GDM1 (cell line): ENCODE measurements around the gene GGA1.
"Not testable (repeated sequence)": the region's sequence is repeated elsewhere in the genome, so short reads cannot be mapped to it uniquely, and the experiment has no call there.

Experiments used
- DNase-seq: peaks from one replicate; lab custom pipeline; 2025; lab: John Stamatoyannopoulos, UW

Gene GGA1

DNA sequence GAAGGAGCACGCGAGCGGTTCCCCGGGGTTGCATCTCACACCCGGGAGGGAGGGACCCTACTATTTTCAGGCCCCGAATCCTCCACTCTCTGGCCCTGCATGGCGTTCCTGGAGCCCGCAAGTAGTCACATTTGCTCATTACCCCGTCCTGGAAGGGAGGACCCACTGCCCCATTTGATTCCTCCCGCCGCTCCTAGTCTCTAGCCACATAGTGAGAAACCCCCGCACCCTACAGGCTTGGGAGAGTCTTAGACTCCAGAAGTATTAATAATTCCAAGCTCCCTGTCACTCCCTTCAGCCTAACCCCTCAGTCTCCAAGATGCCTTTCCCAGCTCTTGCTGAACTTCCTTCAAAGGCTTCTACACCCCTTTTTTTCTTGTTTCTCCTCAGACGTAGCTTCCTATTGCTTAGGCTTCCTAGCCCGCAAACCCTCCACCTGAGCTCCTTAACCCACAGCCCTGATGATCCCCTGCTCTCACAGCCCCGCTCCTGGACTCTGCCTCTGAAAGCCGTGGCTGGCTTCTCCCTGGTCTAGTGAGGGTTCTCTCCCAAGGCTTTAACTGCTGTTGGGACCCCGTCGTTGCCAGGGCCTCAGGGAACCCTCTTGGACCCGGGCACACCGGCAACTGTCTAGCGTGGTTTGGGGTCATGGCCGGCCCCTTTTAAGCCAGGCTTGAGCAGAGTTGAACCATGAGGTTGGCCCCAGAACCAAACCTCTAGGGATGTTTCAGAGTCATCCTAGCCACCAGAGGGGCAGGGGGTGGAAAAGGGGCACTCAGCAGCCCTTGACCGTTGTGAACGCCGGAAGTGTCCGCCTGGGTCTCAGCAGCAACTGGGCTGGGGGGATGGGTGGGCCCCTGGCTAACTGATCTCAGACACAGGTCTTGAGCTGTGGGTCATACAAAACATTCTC is 862 bp downstream of the GGA1 start:
- DNase-seq, result no peak

DNA sequence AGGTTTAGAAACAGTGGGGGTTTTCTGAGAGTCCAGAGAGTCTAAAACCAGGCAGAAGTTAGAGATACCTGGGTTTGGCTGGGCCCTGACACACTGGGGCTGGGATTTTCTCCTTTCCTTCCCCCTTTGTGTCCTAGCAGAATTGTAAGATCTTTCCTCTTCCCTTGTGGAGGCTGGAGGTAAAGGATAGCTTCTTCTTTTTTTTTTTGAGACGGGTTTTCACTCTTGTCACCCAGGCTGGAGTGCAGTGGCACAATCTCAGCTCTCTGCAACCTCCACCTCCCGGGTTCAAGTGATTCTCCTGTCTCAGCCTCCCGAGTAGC is 1.5 kb downstream of the GGA1 start:
- not testable (repeated sequence) for DNase-seq

DNA sequence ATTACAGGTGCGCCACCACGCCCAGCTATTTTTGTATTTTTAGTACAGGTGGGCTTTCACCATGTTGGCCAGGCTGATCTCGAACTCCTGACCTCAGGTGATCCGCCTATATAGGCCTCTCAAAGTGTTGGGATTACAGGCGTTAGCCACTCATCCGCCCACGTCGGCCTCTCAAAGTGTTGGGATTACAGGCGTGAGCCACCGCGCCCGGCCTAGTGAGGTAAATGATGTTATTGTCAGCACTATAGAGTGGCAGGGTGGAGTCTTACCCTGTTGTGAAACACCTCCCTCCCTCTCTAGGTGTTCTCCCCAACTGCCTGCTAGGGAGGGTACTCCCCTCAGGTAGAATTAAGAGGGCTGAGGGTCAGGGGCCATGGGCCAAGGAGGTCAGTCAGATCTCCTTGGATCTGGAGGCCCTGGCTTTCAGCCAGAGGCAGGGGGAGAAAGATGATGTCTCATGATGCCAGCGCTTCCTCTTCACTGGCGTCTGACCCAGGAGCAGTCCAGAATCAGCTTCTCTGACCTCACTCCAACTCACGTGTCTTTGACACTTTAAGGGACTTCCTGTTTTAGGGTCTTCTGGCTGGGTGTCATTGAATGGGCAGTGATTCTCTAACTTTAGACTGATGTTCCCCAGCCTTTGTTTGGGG is 2.0 kb downstream of the GGA1 start:
- DNase-seq, result no peak

DNA sequence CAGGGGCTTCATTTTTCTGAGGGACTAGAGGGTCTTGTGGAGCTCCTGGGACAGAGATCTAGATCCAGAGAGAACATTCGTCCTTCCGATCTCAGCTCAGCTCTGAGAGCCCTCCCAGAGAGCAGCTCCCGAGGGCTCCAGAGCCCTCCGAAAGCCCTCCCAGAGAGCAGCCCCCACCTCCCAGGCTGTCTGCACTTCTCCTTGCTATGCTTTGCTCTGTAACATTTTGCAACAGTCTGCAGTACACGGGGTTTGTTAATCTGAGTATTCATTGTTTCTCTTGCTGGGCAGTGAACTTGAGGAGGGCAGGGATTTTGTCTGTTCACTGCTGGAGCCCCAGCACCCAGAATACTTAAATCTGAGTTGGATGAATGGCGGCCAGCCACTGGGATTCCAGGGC is 2.6 kb downstream of the GGA1 start:
- DNase-seq, result no peak

DNA sequence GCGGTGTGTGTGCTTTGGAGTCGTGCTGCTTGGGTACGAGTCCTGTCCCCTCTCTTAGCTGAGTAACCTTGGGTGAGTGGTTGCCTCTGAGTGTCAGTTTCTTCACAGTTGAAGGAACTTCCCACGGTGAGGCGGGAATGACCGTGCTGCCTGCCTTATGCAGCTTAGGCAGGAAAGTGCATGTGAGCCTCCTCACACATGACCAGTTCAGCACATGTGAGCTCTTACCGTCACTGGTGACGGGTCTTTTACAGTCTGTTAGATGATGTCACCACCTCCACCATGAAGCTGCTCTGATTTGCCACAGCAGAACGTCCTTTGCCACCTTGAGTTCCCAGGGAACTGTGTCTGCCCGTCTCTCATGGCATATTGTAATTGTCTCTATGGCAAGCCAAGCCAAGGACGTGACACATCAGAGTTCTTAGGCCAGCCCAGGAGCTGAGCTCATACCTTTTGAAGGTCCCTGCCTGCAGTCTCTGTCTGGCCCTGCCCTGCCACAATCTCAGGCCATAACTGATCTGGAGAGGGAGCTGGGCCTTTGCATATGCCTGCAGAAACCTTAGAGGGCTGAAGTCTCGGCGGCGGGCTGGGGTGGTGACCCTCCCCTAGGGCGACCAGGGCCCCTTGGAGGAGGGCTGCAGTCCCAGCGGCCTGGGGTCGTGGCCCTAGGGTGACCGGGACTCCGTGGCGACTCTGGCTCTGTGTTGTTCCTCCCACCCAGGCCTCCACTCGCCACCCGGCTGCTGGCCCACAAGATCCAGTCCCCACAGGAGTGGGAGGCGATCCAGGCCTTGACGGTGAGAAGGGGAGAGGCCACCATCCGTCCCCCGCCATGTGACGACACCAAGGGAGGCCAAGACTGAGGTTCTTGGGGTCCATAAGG is 7.8 kb downstream of the GGA1 start:
- DNase-seq, result no peak

DNA sequence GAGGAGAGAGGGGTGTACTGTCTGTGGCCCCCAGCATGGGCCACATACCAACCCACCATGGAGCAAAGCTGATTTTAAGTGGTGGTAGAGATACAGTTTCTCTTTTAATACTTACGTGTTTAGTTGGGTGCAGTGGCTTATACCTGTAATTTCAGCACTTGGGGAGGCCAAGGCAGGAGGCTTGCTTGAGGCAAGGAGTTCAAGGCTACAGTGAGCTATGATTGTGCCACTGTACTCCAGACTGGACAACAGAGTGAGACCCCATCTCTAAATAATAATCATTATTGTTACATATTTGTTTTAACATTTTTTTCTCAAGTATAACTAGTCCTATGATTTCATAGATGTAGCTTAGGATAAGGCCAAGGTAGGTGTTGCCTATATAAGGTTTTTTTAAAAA is 8.8 kb downstream of the GGA1 start:
- DNase-seq, result no peak

DNA sequence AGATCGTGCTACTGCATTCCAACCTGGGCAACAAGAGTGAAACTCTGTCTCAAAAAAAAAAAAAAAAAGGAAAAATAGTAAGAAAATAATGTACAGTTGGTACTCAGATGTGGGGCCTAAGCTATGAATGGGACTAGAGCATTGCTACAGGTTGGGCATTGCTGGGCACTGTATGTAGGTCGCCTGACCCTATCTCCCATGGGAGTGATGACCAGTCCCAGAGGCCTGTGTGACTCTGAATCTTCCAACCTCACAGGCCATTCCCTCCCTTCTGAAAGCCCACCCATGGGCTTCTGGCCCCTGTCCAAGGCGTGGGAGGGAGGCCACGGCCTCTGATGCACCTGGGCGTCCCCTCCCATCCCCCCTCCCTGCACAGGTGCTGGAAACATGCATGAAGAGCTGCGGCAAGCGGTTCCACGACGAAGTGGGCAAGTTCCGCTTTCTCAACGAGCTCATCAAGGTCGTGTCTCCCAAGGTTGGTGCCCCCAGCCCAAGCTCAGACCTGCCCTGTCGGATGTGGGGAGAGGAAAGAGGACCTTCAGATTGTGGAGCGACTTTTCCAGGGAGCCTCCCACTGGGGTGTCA is 9.5 kb downstream of the GGA1 start:
- no peak for DNase-seq

DNA sequence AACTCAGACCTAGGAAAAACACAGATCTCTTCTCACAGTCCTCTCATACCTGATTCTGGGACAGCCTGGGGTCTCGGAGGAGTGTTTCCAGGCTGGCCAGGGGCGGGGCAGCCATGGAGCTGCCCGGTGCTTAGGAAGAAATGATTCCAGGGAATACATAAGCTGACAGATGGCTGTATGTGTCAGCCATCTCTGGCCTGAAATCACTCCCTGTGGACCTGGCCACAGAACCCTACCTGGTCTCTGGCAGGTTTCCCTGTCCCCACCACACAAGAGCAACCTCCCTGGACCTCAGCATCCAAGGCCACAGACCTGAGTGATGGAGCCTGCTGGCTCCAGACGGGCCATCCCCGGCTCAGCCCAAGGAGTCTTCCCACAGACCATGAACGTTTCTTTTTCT is 10.0 kb downstream of the GGA1 start:
- DNase-seq, result no peak

DNA sequence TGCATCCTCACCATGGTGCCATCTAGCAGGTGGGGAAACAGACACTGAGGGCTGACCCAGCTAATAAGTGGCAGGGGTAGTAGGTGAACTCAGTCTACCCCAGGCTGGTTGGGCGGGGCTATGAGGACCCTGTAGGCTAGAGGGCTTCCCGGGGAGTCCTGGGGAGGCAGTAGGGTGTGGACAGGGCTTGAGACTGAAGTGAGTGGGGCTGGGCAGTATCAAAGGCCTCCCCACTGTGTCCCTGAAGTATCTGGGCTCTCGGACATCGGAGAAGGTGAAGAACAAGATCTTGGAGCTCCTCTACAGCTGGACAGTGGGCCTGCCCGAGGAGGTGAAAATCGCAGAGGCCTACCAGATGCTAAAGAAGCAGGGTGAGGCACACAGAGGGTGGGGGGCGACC is 11.4 kb downstream of the GGA1 start:
- DNase-seq, result no peak

DNA sequence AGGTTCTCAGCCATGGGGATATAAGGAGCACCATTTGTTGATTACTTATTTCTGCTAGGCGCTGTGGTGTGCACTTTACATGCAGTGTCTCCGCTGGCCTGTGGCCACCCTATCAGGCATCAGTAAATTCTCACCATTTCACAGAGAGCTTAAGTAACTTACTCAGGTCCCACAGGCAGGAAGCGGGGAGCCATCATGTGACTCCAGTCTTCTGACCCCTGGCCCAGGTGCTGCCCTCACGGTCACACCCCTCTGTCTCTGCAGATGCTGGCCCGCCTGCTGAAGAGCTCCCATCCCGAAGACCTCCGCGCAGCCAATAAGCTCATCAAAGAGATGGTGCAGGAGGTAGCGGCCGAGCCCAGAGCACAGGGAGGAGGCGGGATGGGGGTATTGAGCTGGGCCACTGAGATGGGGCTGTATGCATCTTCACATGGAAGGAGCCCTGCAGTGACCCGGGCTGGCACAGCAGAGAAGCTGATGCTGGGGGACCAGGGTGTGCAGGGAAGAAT is 12.8 kb downstream of the GGA1 start:
- no peak for DNase-seq

DNA sequence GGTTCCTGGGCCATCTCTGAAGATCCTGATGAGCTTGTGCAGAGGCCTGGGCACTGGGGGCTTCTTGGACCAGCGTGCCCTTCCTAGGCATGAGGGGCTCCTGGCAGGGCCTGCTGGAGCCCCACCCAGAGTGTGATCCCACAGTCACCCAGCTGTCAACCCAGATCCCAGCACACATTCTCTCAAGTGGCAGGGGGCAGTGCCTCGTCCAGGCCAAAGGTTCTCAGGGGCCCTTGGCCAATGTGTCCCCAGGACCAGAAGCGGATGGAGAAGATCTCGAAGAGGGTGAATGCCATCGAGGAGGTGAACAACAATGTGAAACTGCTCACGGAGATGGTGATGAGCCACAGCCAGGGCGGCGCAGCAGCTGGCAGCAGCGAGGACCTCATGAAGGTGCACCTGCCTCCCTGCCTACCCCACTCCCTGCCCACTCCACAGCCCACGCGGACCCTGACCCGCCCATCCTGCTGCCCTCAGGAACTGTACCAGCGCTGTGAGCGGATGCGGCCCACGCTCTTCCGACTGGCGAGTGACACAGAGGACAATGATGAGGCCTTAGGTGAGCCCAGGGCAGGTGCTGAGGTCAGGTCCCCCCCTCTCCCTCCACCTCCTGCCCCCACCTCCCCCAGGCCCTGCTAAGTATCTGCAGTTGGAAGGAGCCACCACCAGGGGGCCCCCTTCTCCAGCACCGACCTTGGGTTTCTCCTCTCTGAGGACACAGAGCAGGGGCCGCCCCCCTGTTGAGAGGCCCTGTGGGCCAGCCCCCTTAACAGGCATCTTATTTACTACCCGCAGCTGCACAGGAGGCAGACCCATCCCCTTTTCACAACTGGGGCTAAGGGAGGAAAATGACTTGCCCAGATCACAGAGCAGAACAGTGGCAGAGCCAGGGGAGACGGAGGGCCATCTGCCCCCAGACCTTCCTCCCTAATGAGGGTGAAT is 14.7 kb downstream of the GGA1 start:
- peak; percentile 37 for DNase-seq

DNA sequence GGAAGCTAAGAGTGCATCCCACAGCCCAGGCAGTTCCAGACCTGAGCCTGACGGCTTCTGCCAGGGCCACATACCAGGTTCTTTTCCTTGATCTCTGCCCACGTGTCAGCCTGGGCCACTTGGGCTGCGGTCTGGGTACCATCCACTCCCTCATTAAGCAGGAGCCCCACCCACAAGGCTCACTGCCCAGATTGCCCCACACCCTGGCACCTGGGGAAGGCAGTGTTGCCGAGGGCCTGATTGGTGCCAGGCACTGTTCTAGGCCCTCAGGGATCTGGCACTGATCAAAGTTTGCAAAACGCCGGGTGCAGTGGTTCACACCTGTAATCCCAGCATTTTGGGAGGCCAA is 15.4 kb downstream of the GGA1 start:
- DNase-seq, result no peak

DNA sequence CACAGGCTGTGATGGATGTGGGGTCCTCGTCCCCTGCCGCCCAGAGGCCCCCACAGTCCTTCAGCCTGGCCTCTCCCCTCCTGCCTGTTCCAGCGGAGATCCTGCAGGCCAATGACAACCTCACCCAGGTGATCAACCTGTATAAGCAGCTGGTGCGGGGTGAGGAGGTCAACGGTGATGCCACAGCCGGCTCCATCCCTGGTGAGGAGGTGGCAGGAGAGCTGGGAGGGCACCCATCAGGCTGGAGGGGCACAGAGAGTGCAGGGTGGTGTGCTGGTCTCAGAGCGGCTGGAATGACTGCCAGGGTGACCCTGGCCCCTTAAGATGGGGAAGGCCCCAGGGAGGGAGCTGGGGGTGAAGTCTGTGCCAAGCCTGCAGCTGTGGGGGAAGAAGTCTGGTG is 16.2 kb downstream of the GGA1 start:
- DNase-seq, result no peak

DNA sequence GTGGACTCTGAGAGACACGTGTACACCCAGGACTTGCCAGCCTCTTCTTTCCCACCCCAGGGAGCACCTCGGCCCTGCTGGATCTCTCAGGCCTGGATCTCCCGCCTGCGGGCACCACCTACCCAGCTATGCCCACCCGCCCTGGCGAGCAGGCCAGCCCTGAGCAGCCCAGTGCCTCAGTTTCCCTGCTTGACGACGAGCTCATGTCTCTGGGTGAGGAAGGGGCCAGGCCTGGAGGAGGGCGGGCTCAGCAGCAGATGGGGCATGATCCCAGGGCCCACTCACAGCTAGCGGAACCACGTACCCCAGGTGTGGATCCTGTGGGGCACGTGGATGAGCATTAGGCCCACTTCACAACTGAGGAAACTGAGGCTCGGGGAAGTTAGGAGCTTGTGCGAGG is 17.1 kb downstream of the GGA1 start:
- no peak for DNase-seq

DNA sequence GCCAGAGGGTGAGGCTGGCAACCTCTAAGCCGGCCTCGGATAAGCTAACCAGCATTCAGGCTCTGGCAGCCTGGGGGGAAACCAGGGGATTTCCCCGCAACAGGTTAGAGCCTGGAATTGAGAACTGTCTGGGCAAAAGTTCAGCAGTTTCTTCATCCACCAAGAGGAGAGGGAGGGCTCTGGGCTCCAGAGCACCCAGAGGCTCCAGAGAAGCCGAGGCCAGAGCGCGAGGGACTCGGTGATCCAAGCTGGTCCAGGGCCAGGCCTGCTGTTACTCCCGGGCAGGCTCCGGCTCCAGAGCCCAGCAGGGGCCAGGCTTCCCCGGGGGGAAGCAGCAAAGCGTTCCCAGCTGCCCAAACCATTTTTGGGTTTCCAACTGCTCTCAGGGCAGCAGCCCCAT is 17.5 kb downstream of the GGA1 start:
- DNase-seq, result no peak

DNA sequence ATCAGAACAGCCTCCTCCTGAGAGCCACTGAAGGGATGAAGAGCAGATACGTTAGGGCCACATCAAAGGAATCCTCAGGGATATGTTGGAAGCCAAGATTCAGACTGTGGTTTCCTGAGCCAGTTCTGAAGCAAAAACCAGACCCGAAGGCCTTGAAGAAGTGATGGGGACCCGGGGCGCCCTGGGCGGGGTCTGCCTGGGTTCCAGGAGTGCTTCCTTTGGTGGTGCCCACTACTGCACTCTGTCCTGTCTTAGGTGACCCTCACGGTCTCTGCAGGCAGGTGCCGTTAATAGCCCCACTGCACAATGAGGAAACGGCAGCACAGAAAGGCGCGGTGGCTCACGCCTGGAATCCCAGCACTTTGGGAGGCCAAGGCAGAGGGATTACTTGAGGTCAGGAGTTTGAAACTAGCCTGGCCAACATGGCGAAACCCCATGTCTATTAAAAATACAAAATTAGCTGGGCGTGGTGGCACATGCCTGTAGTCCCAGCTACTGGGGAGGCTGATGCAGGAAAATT is 18.0 kb downstream of the GGA1 start:
- DNase-seq, result no peak

DNA sequence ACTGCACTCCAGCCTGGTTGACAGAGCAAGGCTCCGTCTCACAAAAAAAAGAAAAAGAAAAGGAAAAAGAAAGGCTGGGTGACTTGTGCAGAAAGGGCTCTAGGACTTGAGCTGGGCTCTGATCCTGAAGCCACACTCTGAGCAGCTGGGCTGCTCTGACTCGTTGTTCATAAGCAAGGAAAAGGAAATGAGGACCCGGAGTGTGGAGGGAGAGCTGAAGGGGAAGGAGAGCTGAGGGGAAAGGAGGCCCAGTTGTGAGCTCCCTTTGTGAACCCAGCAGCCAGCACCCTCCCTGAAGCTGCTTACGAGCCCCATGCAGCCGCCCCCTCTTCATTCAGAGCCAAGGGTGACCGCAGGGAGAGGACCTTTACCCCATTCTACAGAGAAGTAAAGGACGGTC is 18.5 kb downstream of the GGA1 start:
- peak; percentile 58 for DNase-seq

DNA sequence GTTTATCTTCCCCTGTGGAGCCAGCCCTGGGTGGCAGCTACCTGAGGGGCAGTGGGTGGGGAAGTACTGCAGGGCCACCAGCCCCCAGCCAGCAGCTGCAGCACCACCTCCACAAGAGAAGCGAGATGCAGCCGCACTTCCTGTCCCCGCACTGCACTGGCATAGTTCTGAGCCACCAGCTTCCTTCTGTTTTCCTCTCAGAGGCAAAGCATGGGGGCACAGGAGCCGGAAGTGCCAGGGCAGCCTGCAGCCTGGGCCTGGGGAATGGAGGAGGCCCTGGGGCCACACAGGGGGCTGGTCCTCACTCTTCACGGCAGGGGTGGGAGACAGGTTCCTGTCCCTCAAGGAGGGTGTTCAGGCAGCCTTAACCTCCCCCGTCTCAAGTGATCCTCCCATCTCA is 18.9 kb downstream of the GGA1 start:
- DNase-seq, result peak; percentile 74

DNA sequence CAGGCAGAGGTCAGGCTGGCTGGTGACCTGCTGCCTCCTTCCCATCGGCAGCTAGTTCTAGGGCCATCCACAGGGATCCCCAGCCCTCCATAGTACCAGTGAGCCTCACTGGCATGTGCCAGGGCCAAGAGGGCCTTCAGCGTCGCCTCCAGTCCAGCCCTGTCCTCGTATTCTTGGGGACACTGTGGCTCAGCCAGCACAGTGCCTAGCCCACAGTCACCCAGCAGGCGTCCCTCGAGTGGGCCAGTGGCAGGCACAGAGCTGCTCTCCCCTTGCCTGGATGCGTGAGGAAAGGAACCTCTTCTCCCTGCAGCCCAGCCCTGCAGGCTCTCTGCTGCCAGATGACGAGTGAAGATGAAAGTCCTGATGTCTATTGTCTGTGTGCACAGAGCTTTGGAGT is 20.2 kb downstream of the GGA1 start:
- DNase-seq, result no peak

DNA sequence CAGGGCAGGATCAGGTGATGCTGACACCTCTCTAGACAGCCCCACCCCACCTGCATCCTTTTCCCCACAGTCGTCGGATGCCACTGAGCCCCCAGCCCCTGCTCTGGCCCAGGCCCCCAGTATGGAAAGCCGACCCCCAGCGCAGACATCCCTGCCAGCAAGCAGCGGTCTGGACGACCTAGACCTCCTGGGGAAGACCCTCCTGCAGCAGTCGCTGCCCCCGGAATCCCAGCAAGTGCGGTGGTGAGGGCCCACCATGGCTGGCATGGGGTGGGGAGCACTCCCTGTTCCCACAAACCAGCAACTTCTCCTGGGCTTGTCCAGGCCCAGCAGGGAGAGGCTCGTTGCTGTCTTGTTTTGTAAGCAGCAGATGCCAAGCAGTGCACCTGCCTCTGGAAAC is 21.3 kb downstream of the GGA1 start:
- no peak for DNase-seq

DNA sequence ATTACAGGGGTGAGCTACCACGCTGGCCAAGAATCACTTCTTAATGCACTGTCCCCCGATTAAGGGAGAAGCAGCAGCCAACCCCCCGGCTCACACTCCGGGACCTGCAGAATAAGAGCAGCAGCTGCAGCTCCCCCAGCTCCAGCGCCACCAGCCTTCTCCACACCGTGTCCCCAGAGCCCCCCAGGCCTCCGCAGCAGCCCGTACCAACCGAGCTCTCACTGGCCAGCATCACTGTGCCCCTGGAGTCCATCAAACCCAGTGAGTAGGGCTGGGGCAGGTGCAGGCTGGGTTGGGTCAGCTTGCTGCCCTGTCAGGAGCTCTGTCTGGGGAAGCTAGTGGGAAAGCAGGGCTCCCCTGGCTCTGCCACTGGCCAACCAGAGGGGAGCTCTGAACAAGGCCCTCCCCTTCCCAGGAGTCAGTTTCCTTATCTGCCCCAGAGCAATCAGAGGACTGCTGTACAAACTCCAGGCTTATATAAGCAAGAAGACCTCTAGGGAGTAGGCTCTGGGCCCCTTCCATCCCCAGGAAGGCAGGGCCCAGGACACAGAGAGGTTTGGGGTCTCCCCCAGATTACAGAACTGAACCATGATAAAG is 22.3 kb downstream of the GGA1 start:
- DNase-seq, result no peak
